GM13976 (cell line): ENCODE measurements around the gene WNT2.

Source experiments
- DNase-seq: peaks from one replicate; pipeline ENCODE4 v3.0.0; 2012; ENCODE audit warnings: low spot score
- CTCF ChIP-seq: IDR thresholded peaks from 2 replicates; pipeline ENCODE4 v1.5.1; 2012; ENCODE audit warnings: borderline replicate concordance, mild to moderate bottlenecking; ENCODE audit not compliant: insufficient read depth; ENCODE audit errors: extremely low read depth, missing control alignments, control extremely low read depth
- in situ Hi-C: fragments of 300-500 bp; cut with MboI; formaldehyde crosslinking; loops from one replicate; pipeline ENCODE4 v1.12.0; 2022; ENCODE audit warnings: low sequenced_read_pairs, mixed read lengths, inconsistent platforms; ENCODE audit not compliant: unreplicated experiment

The WNT2 gene

GRCh38 chr7:117273325-117273724, 49.5 kb downstream of the WNT2 start:
- DNase-seq = no peak
- in situ Hi-C loops = no loop called here
- no peak for TF ChIP-seq CTCF

- no peak for TF ChIP-seq CTCF
- DNase-seq = no peak
- in situ Hi-C loops = no loop called here
Measured at GRCh38 chr7:117272017-117272759, 50.7 kb downstream of the WNT2 start.

GRCh38 chr7:117271566-117271965, 51.3 kb downstream of the WNT2 start:
- in situ Hi-C loops = no loop called here
- no peak for DNase-seq
- TF ChIP-seq CTCF = no peak

DNA sequence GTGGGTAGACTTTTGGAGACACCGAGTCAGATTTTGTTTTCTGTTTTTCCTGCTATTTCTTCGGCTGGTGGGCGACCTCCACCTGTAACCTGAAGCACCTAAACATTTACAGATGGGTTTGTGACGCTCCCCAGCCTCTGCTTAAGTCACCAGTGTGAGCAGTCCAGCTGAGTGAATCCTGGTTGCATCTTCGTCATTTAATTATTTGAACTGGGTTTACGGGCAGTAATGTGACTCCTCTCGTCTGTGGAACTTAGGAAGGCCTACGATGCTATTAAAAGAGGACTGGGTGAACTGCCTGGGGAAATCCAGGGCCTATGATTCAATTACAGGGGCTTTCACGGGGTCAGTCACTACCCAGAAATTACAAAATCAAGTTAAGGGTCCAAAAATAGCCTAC, 52.5 kb downstream of the WNT2 start:
- no peak for DNase-seq
- in situ Hi-C loops = no loop called here
- no peak for TF ChIP-seq CTCF

- in situ Hi-C loops = no loop called here
- TF ChIP-seq CTCF = no peak
- no peak for DNase-seq
Measured at GRCh38 chr7:117269886-117270285, 53.0 kb downstream of the WNT2 start.

DNA sequence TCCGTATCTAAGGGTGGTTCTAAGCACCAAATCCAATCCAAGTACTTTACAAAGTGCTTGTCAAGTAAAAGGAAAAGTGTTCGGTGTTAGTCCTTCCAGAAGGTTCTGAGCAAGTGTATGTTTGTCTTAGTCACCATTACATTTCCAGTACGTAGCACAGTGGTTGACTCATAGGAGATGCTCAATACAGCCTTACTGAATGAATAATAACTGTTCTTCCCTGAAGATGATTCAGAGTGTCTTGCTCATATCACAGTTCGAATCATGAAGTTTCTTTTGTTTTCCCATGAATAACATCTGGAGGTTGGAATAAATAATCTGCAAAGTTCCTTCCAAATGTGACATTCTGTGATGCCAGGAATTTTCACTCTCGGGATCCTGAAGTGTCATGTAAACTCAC, 53.4 kb downstream of the WNT2 start:
- DNase-seq = no peak
- no peak for TF ChIP-seq CTCF
- in situ Hi-C loops = no loop called here
